Measurements from ENCODE around the gene ATP1A1.

DNA sequence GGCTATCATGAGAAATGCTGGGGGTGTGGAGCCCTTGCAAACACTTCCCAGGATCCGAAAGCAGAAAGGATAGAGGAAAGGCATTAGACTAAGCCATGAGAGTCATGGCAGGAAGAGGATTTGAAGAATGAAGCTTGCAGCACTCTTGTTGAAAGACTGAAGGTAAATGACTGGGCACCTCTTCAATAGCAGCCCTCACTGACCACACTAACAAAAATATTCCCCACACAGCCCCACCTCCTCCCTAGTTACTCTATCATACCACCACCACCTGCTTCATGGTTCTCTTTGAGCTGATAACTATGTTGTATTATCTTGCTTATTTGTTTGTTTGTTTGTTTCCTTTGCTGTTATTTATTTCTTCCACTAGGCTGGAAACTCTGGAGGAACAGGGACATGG lies 13.2 kb upstream of the ATP1A1 start:
- TF ChIP-seq, protein P1, sequence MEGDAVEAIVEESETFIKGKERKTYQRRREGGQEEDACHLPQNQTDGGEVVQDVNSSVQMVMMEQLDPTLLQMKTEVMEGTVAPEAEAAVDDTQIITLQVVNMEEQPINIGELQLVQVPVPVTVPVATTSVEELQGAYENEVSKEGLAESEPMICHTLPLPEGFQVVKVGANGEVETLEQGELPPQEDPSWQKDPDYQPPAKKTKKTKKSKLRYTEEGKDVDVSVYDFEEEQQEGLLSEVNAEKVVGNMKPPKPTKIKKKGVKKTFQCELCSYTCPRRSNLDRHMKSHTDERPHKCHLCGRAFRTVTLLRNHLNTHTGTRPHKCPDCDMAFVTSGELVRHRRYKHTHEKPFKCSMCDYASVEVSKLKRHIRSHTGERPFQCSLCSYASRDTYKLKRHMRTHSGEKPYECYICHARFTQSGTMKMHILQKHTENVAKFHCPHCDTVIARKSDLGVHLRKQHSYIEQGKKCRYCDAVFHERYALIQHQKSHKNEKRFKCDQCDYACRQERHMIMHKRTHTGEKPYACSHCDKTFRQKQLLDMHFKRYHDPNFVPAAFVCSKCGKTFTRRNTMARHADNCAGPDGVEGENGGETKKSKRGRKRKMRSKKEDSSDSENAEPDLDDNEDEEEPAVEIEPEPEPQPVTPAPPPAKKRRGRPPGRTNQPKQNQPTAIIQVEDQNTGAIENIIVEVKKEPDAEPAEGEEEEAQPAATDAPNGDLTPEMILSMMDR (IDR thresholded peaks at IDR 0.05; ENCODE audit: insufficient read depth, low read length, poor library complexity, severe bottlenecking), result no peak
- no peak for TF ChIP-seq EZH2phosphoT487 (conservative IDR thresholded peaks at IDR 0.05; ENCODE audit: low read length)
